ENCODE measurements around the gene SAP130.
A peak's percentile ranks its signal among the peaks of the same experiment; 100 is the strongest.

SAP130 gene

DNA sequence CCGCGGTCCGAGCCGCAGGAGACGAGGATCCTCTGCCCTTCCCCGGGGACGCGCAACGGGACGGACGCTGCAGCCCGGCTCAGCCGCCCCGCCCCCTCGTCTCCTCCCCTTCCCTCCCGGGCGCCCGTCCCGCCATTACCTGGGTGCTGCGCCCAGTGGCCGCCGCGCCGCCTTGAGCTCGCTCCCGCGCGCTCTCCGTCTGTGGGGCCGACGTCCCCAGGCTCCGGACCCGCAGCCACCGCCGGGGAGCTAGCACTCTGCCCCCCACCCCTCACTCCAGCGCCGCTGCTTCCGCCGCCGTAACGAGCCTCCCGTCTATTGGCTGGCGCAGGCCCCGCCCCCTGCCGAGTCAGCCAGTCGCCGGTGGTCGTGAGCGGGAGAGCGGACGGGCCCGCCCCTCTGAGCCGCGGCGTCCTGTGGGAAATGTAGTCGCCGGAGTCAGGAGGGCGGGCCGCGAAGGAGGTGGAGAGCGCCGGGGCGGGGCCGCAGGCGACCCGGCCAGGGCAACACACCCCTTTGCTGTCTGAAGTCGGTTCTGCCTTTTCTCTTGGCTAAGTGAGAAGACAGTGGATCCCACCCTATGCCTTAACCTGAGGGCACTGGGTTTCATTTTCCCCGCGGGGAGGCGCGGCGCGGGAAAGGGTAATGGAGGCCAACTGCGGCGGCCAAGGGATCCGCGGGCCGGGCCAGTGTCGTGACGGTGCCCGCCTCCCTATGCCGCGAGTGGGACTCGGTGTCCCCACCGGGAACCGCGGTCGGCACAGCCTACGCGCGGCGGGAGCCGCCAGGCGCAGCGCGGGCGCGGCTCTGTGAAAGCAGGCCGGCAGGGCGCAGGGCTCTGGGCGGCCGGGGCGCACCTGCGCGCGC is at the start of gene SAP130:
SAP130 (minus strand) TSS at position 259 of the 867 bp plus-strand sequence. CDS start 1,767 bp downstream, outside the sequence.
- peak; percentile 82 for ATAC-seq

DNA sequence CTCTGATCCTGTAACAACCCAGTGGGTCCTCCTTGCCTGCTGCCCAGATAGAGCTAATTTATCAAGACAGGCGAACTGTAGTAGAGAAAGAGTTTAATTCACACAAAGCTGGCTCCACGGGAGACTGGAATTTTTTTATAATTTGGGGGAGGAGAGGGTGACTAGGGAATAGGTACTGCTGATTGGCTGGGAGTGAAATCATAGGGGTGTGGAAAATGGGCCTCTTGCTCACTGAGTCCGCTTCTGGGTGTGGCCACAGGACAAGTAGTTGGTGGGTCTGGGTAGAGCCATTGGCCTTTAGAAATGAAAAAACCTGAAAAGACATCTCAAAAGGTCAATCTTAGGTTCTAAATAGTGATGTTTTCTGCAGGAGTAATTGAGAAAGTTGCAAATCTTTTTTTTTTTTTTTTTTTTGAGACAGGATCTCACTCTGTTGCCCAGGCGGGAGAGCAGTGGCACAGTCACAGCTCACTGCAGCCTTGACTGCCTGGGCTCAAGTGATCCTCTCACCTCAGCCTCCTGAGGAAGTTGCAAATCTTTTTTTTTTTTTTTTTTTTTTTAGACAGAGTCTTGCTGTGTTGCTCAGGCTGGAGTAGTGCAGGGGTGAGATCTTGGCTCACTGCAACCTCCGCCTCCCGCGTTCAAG is 48.7 kb upstream of the SAP130 start:
- no peak for ATAC-seq
- DNase-seq: no peak

More for the DNA sequence above, at the start of gene SAP130:
- peak; percentile 98 for DNase-seq

DNA sequence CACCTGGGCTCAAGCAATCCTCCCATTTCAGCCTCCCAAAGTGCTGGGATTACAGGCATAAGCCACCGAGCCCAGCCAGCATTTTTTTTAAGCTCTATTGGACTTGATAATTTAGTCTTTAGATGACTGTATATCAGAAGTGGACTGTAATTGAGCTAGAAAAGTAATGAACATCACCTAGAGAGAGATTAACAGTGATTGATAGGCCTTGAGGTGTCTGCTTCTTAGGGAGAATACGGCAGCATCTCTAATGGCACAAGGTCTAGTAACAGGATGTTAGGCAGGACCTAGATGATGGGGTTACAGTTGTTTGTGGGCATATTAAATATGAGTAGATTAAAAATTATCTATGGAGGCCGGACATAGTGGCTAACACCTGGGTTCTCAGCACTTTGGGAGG is 45.4 kb upstream of the SAP130 start:
- no peak for DNase-seq
- ATAC-seq: no peak

DNA sequence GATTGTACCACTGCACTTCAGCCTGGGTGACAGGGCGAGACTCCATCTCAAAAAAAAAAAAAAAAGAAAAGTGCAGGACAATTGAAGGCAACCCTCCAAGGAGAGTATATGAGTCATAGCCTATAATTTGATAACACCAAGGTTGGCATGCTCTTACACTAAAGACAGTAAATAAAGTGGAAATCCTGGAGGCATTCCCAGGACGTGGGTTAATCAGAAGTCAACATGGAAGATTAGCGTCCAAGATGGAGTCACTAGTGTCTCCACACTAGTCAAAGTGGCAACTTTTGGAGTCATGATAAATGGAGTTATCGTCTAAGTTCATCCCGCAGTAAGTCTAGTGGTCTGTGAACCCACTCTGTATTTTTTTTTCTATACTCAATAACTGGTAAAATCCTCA is 41.9 kb upstream of the SAP130 start:
- no peak for ATAC-seq
- DNase-seq: no peak

DNA sequence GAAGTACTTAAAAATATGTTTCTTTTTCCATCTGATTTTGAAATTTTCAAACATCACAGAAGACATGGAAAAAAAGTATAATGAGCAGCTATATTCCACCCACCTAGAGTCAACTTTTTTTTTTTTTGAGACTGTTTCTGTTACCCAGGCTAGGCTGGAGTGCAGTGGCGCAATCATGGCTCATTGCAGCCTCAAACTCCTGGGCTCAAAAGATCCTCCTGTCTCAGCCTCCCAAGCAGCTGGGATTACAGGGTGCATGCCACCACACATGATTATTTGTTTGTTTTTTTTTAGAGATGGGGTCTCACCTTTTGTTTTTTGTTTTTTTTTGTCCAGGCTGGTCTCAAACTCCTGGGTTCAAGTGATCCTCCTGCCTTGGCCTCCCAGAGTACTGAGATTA is 36.5 kb upstream of the SAP130 start:
- no peak for ATAC-seq
- DNase-seq: no peak

DNA sequence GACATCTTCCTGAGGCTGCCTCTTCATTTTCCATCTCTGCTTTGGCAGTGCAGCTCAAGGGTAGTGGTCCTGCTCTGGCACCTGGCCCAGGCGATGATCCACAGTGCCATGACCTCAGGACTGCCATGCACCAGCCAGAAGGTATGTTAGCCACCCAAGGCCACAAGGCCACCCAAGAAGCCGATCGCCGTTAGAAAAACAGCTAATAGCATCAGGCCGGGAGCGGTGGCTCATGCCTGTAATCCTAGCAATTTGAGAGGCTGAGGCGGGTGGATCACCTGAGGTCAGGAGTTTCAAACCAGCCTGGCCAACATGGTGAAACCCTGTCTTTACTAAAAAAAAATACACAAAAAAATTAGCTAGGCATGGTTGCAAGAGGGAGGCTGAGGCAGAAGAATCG is 34.7 kb upstream of the SAP130 start:
- DNase-seq (no peak), ATAC-seq (no peak)

DNA sequence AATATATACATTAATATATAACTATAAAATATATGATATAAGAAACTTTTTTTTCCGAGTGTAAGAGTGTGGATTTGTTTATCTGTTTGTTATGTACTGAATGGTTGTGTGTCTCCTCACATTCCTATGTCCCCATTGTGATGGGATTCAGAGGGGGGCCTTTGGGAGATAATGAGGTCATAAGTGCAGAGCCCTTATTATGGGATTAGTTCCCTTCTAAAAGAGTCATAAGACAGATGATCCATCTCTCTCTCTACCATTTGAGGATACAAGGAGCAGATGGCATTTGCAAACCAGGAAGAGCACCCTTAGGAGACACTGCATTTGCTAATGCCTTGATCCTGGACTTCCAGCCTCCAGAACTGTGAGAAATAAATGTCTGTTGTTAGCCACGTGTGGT is 30.3 kb upstream of the SAP130 start:
- no peak for DNase-seq
- ATAC-seq: no peak

DNA sequence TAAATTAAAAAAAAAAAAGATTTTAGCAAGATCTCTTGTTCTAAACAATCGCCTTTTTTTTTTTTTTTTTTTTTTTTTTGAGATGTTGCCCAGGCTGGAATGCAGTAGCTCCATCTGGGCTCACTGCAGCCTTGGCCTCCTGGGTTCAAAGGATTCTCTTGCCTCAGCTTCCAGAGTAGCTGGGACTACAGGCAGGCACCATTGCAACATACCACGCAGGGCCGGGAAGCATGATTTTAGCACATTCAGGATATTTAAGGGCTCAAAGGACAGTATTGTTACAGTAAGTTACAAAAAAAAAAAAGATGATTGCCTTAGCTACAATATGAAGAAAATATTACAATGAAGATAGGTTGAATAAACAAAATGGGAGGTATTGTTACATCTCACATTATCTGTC is 29.5 kb upstream of the SAP130 start:
- no peak for ATAC-seq

DNA sequence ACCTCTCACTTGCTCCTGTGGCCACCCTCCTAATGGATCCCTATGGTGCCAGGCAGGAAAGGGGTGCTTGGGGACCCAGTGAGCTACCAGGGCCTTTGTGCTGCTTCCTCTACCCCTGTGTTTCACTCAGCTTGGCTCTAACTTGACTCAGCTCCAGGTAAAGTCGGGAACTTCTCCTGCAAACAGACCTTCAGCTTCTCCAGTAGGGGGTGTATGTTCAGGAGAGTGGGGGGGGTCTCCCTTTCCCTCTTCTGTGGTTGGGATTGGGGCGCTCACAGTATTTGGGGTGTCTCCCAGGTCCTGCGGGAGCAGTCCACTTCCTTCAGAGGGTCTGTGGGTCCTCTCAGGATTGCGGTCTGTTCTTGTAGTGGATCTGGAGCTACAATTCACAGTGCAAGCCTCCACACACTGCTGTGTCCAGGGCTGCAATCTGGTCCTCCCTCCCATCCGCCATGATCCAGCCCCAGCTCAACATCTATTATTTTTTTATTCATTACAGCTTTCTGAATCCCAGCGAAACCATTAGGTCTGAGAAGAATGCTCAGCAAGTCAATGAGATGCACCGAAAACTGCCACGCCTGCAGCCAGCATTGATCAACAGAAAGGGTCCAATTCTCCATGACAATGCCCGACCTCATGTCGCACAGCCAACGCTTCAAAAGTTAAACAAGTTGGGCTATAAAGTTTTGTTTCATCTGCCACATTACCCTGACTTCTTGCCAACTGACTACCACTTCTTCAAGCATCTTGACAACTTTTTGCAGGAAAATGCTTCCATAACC is 26.4 kb upstream of the SAP130 start:
- DNase-seq: no peak
- ATAC-seq: no peak

More for the DNA sequence above, 29.5 kb upstream of the SAP130 start:
- DNase-seq: no peak

DNA sequence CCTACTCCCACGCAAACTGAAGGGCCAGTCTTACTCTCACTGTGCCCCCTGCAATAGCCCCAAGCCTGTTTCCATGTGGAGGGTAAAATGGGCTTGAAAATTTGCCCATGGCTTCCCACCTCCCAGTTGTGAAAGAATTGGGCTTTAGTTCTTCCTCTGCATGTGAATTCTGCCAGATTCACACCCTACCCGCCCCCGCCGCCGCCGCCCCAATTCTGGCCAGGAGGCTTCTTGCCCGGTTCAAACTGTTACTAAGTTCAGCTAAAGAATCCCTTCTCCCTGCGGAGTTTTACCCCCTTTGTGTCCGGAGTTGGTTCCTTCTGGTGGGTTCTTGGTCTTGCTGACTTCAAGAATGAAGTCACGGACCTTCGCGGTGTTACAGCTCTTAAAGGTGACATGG is 25.5 kb upstream of the SAP130 start:
- DNase-seq: no peak
- no peak for ATAC-seq

DNA sequence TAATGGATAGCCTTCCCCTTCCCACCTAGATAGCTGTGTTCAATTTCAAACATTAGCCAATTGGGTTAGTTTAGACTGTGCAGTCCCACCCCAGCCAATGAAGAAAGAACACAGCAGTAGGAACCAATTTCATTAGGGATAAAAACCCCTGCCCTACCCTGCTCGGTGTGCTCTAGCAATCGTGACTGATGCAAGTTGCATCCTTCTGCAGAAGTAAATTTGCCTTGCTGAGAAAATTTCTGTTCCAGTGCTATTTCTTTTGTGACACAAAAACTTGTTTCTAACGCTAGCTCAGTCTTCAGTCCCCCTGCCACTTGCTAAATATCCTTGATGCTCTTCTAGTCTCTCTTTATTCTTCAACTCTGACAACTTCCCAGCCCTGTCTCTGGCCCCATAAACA is 15.2 kb upstream of the SAP130 start:
- no peak for ATAC-seq
- no peak for DNase-seq

DNA sequence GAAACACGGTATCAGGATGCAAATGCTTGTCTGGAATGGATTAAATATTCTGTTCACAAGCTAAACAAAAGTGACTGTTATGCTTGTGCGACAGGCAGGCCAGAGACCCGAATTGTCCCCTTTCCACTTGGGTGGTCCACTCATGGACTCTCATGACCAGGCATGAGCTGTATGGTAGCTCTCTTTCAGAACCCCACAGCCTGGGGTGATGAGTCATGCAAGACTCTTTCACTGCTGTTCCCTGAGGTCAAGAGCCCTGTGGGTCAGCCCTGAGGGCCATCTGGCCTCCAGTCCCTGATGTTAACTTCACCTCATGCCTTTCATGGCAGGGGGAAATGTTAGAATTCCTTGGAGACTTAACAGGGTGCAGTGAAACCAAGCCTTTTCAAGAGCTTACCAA is 13.7 kb upstream of the SAP130 start:
- DNase-seq (no peak), ATAC-seq (no peak)

DNA sequence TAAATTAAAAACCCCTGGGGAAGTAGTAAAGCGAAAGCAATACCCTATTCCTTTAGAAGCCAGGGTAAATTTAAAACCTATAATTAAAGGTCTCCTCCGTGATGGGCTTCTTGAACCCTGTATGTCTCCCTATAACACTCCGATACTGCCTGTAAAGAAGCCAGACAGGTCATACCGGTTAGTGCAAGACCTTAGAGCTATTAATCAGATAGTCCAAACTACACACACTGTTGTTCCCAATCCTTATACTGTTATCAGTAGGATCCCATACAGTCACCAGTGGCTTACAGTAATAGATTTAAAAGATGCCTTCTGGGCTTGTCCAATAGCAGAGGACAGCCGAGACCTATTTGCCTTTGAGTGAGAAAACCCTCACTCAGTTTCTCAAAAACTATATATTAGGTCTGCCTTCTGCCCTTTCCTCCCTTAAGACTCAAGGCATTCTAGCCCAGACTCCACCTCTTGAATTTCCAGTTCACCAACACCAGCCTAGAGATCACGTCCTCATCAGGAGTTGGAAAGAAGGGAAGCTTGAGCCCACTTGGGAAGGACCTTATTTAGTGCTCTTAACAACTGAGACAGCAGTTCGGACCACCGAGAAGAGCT is 12.4 kb upstream of the SAP130 start:
- DNase-seq (no peak), ATAC-seq (no peak)

DNA sequence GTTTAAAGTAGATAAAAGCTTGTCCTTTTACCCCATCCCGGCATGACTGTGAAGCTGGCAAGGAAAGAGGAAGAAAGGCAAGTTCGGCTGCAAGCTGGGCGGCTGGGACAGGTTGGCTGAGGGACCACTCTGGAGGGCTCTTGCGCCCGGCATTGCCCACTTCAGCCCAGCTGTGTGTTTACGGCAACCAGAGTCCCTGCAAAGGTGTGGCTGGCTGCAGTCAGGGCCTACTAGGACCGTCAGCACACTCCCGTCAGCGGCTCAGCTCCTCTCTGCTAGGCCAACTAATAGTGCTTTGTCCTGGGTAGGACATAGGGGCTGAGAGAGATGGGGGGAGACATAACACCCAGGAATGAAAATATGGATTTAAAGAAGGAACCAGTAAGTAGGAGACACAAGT is 11.7 kb upstream of the SAP130 start:
- no peak for DNase-seq
- no peak for ATAC-seq

DNA sequence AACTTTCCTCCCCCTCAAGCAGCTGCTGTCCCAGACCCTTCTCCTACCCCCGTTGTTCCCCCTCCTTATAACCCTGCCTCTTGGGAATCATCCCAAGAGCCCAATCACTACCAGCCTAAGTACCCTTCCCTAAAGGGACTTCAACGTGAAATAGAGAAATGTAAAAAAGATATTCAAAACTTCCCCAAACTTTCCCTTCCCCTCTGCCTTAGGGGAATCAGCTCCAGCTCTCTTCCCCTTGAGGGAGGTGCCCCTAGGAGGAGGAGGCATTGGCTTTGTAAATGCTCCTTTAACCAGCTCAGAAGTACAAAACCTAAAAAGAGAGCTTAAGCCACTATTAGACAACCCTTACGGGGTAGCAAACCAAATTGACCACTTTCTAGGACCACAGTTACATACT is 10.6 kb upstream of the SAP130 start:
- ATAC-seq (no peak), DNase-seq (no peak)

DNA sequence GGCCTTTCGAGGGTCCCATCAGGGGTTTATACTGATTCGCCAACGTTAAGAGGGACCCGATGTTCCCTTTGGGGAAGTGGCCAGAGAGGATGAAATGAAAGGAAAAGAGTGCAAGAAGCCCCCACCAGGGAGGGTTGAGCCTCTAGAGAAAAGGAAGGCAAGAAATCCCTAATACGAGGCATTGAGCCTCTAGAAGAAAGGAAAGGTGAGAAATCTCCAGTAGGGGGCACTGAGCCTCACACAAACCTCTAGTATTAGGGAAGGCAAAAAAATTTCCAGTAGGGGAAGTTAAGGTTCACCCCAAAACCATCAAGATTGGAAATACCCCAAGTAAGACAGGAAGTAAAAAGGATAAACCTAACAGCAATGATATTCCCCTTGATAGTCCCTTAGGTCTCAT is 9.8 kb upstream of the SAP130 start:
- no peak for ATAC-seq
- DNase-seq: no peak

DNA sequence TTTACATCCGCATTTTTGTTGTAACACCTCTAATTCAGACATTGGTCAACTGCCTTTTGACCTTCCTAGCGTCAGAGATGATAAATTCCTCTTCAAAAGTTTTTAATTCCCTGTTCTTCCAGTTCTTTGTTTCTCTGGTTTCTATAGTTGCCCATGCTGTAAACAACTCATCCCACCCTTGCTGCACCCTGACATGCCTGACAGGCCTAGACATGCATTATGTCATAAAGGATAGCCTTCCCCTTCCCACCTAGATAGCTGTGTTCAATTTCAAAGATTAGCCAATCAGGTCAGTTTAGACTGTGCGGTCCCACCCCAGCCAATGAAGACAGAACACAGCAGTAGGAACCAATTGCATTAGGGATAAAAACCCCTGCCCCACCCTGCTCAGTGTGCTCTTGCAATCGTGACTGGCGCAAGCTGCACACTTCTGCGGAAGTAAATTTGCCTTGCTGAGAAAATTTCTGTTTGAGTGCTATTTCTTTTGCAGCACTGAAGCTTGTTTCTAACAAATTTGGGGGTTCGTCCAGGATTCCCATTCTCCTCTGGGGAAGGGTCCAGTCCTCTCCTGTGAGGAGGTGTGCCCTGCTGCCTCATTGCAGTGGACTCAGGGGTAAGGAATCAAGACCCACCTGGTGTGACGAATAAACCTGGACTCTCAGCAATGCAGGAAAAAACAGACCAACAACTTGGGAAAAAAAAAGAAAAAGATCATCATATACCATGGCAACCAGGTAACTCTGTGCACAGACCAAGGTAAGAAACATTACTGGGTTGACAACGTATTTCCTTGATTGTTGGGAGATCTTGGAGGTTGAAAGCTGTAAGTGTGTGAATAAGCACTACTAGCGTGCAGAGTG is 9.1 kb upstream of the SAP130 start:
- DNase-seq: no peak
- ATAC-seq: no peak

DNA sequence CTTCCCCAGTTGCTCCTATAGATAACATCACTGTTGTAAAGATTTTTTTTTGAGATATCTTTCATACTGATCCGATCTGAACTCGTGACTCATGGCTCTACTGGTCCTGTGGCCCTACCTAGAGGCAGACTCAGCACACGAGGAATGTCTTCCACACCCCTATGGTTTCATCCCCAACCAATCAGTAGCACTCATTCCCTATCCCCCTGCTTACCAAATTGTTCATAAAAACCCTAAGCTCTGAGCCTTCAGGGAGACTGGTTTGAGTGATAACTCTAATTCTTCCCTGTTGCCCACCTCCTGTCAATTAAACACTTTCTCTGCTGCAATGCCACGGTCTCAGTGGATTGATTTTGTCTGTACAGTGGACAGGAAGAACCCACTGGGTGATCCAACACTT is 4.2 kb upstream of the SAP130 start:
- ATAC-seq (no peak), DNase-seq (no peak)

DNA sequence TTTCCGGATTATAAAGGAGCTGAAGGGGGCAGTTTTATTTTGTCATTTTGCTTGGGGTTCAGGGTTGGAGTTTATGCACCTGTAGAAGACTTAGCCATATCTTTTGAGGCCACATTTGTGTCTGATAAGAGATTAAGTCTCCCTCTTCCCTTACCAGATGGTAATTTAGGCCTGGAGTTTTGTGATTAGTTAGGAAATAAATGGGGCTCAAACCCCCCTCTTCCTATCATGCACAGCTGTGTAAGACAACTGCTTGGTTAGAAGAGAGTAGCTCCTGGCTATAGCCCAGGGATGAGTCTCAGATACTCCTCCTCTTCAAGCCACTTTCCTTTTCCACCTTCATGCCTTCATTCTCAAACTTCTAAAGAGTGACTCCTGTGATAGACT is 802 bp upstream of the SAP130 start:
- DNase-seq (no peak), ATAC-seq (no peak)

DNA sequence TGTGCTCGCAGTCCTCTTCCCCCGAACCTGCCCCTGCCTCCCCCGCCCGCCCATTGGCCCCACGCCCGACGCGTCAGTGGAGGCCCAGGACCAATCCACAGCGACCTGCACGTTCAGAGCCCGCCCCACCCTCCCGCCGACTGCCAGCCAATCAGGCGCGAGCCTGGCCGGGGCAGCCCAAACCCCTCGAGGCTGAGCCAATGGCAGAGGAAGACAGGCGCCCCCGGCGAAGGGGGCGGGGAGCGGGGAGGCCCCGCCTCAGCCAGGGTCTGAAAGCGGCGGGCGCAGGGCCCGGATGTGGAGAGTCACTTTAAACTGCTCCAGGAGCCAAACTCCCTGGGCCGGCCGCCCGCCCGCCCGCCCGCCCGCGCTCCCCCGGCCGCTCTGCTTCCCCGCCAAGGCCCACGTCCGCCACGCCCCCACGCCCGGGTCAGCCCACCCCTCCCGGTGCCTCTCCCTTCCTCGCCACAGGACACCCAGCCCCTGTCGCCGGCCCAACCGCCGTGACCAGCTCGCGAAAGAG is 520 bp downstream of the SAP130 start:
- DNase-seq (peak; percentile 98), ATAC-seq (peak; percentile 94)
